Measurements from ENCODE around the gene NOCT. TPM values are rescaled to one million over a fixed set of nuclear protein-coding genes. Genes with fewer than 3 reads are reported as not detected.
A peak's percentile ranks its signal among the peaks of the same experiment; 100 is the strongest.

Gene NOCT
- total RNA-seq, 4 donors from 2014 or later: 1.2 to 3.5 (median 3.4) TPM

GRCh38 chr4:138981930-138982390 is 33.6 kb upstream of the NOCT start:
- no peaks in the 10 kb centered on the region for H3K36me3 ChIP-seq

GRCh38 chr4:138982754-138983153 is 32.8 kb upstream of the NOCT start:
- H3K4me3 ChIP-seq: no peak overlapping the region
- 91 to 100% methylated on average over 5 to 6 of the region's 7 CpGs for WGBS, 2 donors (ENCODE audit: low coverage in 1 of 2)
- peak overlapping the region in 3 of 4 donors; percentile 59 to 68 (median 64) for H3K27ac ChIP-seq
- no peaks in the 10 kb centered on the region for H3K9me3 ChIP-seq
- H3K36me3 ChIP-seq: no peaks in the 10 kb centered on the region
- TF ChIP-seq POLR2A (IDR thresholded peaks at IDR 0.05): no peak
- TF ChIP-seq EP300 (IDR thresholded peaks at IDR 0.05): no peak
- no peak for TF ChIP-seq CTCF (IDR thresholded peaks at IDR 0.05)
- peaks cover 0 to 19% (median 0%) of the 10 kb centered on the region in 3 donors for H3K4me1 ChIP-seq
- no peaks in the 10 kb centered on the region for H3K27me3 ChIP-seq
- no peak for ATAC-seq

More at GRCh38 chr4:138981930-138982390, 33.6 kb upstream of the NOCT start:
- Histone ChIP-seq H3K4me1 (peaks cover 0 to 19% (median 0%) of the 10 kb centered on the region in 3 donors), H3K9me3 (no peaks in the 10 kb centered on the region), H3K27me3 (no peaks in the 10 kb centered on the region), H3K4me3 (no peak overlapping the region), H3K27ac (peak overlapping the region in 3 of 4 donors; percentile 59 to 68 (median 64))
- WGBS, 2 donors (ENCODE audit: low coverage in 1 of 2): 23 to 42% methylated on average over 4 of the region's 4 CpGs
- peak; percentile 88 for ATAC-seq
- TF ChIP-seq CTCF (IDR thresholded peaks at IDR 0.05) (peak in 3 of 4 experiments; percentile 11 to 26 (median 18)), POLR2AphosphoS5 (IDR thresholded peaks at IDR 0.05) (peak; percentile 72), EP300 (IDR thresholded peaks at IDR 0.05) (no peak), POLR2A (IDR thresholded peaks at IDR 0.05) (no peak)

- Histone ChIP-seq H3K36me3 (no peaks in the 10 kb centered on the region), H3K4me3 (no peak overlapping the region), H3K27me3 (no peaks in the 10 kb centered on the region), H3K9me3 (no peaks in the 10 kb centered on the region), H3K4me1 (peaks cover 0 to 19% (median 0%) of the 10 kb centered on the region in 3 donors), H3K27ac (no peak overlapping the region)
- ATAC-seq: no peak
- TF ChIP-seq POLR2A (IDR thresholded peaks at IDR 0.05): no peak
- TF ChIP-seq POLR2AphosphoS5 (IDR thresholded peaks at IDR 0.05): no peak
- TF ChIP-seq EP300 (IDR thresholded peaks at IDR 0.05): no peak
- no peak for TF ChIP-seq CTCF (IDR thresholded peaks at IDR 0.05)
- WGBS, 2 donors (ENCODE audit: low coverage in 1 of 2): 94 to 96% methylated on average over 3 to 4 of the region's 5 CpGs
Measured at GRCh38 chr4:138983690-138984089, 31.9 kb upstream of the NOCT start.

- H3K27ac ChIP-seq: no peak overlapping the region
- no peaks in the 10 kb centered on the region for H3K36me3 ChIP-seq
- H3K4me1 ChIP-seq: peaks cover 0 to 19% (median 0%) of the 10 kb centered on the region in 3 donors
- no peak overlapping the region for H3K4me3 ChIP-seq
- no peaks in the 10 kb centered on the region for H3K27me3 ChIP-seq
- no peak for ATAC-seq
- TF ChIP-seq POLR2A (IDR thresholded peaks at IDR 0.05) (no peak), POLR2AphosphoS5 (IDR thresholded peaks at IDR 0.05) (no peak), CTCF (IDR thresholded peaks at IDR 0.05) (no peak), EP300 (IDR thresholded peaks at IDR 0.05) (no peak)
- no peaks in the 10 kb centered on the region for H3K9me3 ChIP-seq
- WGBS, 2 donors (ENCODE audit: low coverage in 1 of 2): 79 to 81% methylated on average over 1 of the region's 1 CpG
Measured at GRCh38 chr4:138984647-138985046, 30.9 kb upstream of the NOCT start.

- ATAC-seq: no peak
- Histone ChIP-seq H3K36me3 (no peaks in the 10 kb centered on the region), H3K4me3 (no peak overlapping the region), H3K4me1 (no peaks in the 10 kb centered on the region), H3K9me3 (no peaks in the 10 kb centered on the region), H3K27me3 (no peaks in the 10 kb centered on the region), H3K27ac (no peak overlapping the region)
- WGBS, 2 donors (ENCODE audit: low coverage in 1 of 2): no CpG with 5 or more reads among the region's 2 CpGs
- TF ChIP-seq POLR2A (IDR thresholded peaks at IDR 0.05) (no peak), CTCF (IDR thresholded peaks at IDR 0.05) (no peak), EP300 (IDR thresholded peaks at IDR 0.05) (no peak), POLR2AphosphoS5 (IDR thresholded peaks at IDR 0.05) (no peak)
Measured at GRCh38 chr4:138992676-138993075, 22.9 kb upstream of the NOCT start.
